GM13977 (cell line): ENCODE data around the gene ZNF580.

Experiments used
- DNase-seq: peaks from one replicate; pipeline ENCODE4 v3.0.0; 2012; ENCODE audit warnings: low spot score
- CTCF ChIP-seq: IDR thresholded peaks from 2 replicates; pipeline ENCODE4 v1.5.1; 2012; ENCODE audit warnings: mild to moderate bottlenecking, control low read depth; ENCODE audit not compliant: insufficient read depth; ENCODE audit errors: extremely low read depth, missing control alignments
- in situ Hi-C: fragments of 300-500 bp; cut with MboI; formaldehyde crosslinking; loops from one replicate; pipeline ENCODE4 v1.12.0; 2022; ENCODE audit warnings: low sequenced_read_pairs, low pct_unique_long_range_greater_than_20kb, mixed read lengths, inconsistent platforms; ENCODE audit not compliant: unreplicated experiment

ZNF580 gene

GRCh38 chr19:55671054-55671378 lies 30.2 kb downstream of the ZNF580 start:
- no peak for DNase-seq
- in situ Hi-C loops, result no loop called here
- no peak for TF ChIP-seq CTCF

GRCh38 chr19:55672418-55672817 lies 31.6 kb downstream of the ZNF580 start:
- in situ Hi-C loops, result no loop called here
- no peak for DNase-seq
- no peak for TF ChIP-seq CTCF

- no peak for DNase-seq
- no peak for TF ChIP-seq CTCF
- in situ Hi-C loops, result no loop called here
These were observed 32.7 kb downstream of the ZNF580 start for GRCh38 chr19:55673465-55673864.

GRCh38 chr19:55673889-55674288 lies 33.1 kb downstream of the ZNF580 start:
- no peak for DNase-seq
- in situ Hi-C loops, result no loop called here
- TF ChIP-seq CTCF, result no peak

GRCh38 chr19:55674459-55674840 lies 33.6 kb downstream of the ZNF580 start:
- no peak for DNase-seq
- in situ Hi-C loops, result no loop called here
- no peak for TF ChIP-seq CTCF

- in situ Hi-C loops, result loop anchor here (25.0 kb wide), 1 partner anchor 637 kb away; the partner anchor contains the start of gene ZSCAN5A
- TF ChIP-seq CTCF, result no peak
These were observed 34.2 kb downstream of the ZNF580 start, which contains the start of gene EPN1 for GRCh38 chr19:55674841-55675660. Gene EPN1, plus strand, starts transcription at chr19:55675226. Its CDS starts 3,402 bp downstream, at chr19:55678628.

More at GRCh38 chr19:55674841-55675660, 34.2 kb downstream of the ZNF580 start, which contains the start of gene EPN1:
- peak; percentile 99 for DNase-seq
